Ishikawa (cell line): Measurements from ENCODE around the gene PPP1R9B.

Source experiments
- MAX ChIP-seq: IDR thresholded peaks from 2 replicates; pipeline ENCODE4 v1.6.1; 2012
- RAD21 ChIP-seq: IDR thresholded peaks from 2 replicates; pipeline ENCODE4 v1.6.1; 2012; ENCODE audit warnings: low read depth
- REST ChIP-seq: IDR thresholded peaks from 2 replicates; pipeline ENCODE4 v1.6.1; 2012; ENCODE audit warnings: low read depth, mild to moderate bottlenecking
- TEAD4 ChIP-seq: IDR thresholded peaks from 2 replicates; pipeline ENCODE4 v1.6.1; 2012

DNA sequence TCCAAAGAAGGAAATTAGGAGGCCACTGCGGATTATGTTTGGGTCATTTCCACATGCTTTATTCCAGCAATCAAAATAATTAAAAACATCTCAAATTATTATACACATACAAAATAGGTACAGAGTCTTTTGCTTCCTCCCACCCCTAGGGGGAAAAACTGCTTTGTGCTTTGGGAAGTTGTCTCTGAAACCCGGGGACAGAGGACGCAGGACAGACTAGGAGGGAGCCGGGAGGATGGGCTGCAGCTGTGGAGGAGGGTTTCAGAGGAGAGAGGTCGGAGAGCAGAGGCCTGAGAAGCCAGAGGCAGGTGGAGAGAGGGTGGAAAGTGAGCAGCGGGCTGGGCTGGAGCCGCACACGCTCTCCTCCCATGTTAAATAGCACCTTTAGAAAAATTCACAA is 33.6 kb upstream of the PPP1R9B start:
- no peak for TF ChIP-seq RAD21
- no peak for TF ChIP-seq TEAD4
- TF ChIP-seq MAX: no peak
- TF ChIP-seq REST: no peak
